ENCODE measurements around the gene EFHD2.

Gene EFHD2

GRCh38 chr1:15439325-15439724 lies 29.6 kb downstream of the EFHD2 start:
- no peak for FAIRE-seq
- TF ChIP-seq POLR2A (IDR thresholded peaks at IDR 0.05; ENCODE audit: low read depth, low read length) (no peak), PAX5 (IDR thresholded peaks at IDR 0.05; ENCODE audit: insufficient read depth, low read length, severe bottlenecking) (no peak), POLR2AphosphoS5 (IDR thresholded peaks at IDR 0.05; ENCODE audit: low read depth, low read length) (no peak), TAF1 (IDR thresholded peaks at IDR 0.05; ENCODE audit: low read depth, low read length) (no peak), POU2F2 (IDR thresholded peaks at IDR 0.05; ENCODE audit: low read depth, low read length) (no peak), SPI1 (IDR thresholded peaks at IDR 0.05; ENCODE audit: low read depth, low read length) (no peak)

GRCh38 chr1:15440357-15440756 lies 30.7 kb downstream of the EFHD2 start:
- TF ChIP-seq TAF1 (IDR thresholded peaks at IDR 0.05; ENCODE audit: low read depth, low read length): no peak
- no peak for TF ChIP-seq POLR2AphosphoS5 (IDR thresholded peaks at IDR 0.05; ENCODE audit: low read depth, low read length)
- TF ChIP-seq POU2F2 (IDR thresholded peaks at IDR 0.05; ENCODE audit: low read depth, low read length): no peak
- TF ChIP-seq POLR2A (IDR thresholded peaks at IDR 0.05; ENCODE audit: low read depth, low read length): no peak
- TF ChIP-seq SPI1 (IDR thresholded peaks at IDR 0.05; ENCODE audit: low read depth, low read length): no peak
- TF ChIP-seq PAX5 (IDR thresholded peaks at IDR 0.05; ENCODE audit: insufficient read depth, low read length, severe bottlenecking): no peak
- DNase-seq (ENCODE audit: insufficient read length, low spot score): no peak
- FAIRE-seq: no peak

More at GRCh38 chr1:15439325-15439724, 29.6 kb downstream of the EFHD2 start:
- DNase-seq (ENCODE audit: insufficient read length, low spot score): no peak

GRCh38 chr1:15441247-15441646 lies 31.6 kb downstream of the EFHD2 start:
- FAIRE-seq (no peak), DNase-seq (ENCODE audit: insufficient read length, low spot score) (no peak)
- no peak for TF ChIP-seq POU2F2 (IDR thresholded peaks at IDR 0.05; ENCODE audit: low read depth, low read length)
- TF ChIP-seq SPI1 (IDR thresholded peaks at IDR 0.05; ENCODE audit: low read depth, low read length): no peak
- TF ChIP-seq PAX5 (IDR thresholded peaks at IDR 0.05; ENCODE audit: insufficient read depth, low read length, severe bottlenecking): no peak

GRCh38 chr1:15442119-15442518 lies 32.4 kb downstream of the EFHD2 start:
- no peak for FAIRE-seq
- TF ChIP-seq PAX5 (IDR thresholded peaks at IDR 0.05; ENCODE audit: insufficient read depth, low read length, severe bottlenecking): no peak
- no peak for TF ChIP-seq POLR2AphosphoS5 (IDR thresholded peaks at IDR 0.05; ENCODE audit: low read depth, low read length)
- no peak for TF ChIP-seq POU2F2 (IDR thresholded peaks at IDR 0.05; ENCODE audit: low read depth, low read length)
- no peak for TF ChIP-seq SPI1 (IDR thresholded peaks at IDR 0.05; ENCODE audit: low read depth, low read length)
- TF ChIP-seq POLR2A (IDR thresholded peaks at IDR 0.05; ENCODE audit: low read depth, low read length): no peak
- TF ChIP-seq TAF1 (IDR thresholded peaks at IDR 0.05; ENCODE audit: low read depth, low read length): no peak
- no peak for DNase-seq (ENCODE audit: insufficient read length, low spot score)

- DNase-seq (ENCODE audit: insufficient read length, low spot score) (no peak), FAIRE-seq (no peak)
- TF ChIP-seq POLR2AphosphoS5 (IDR thresholded peaks at IDR 0.05; ENCODE audit: low read depth, low read length) (no peak), TAF1 (IDR thresholded peaks at IDR 0.05; ENCODE audit: low read depth, low read length) (no peak), POLR2A (IDR thresholded peaks at IDR 0.05; ENCODE audit: low read depth, low read length) (no peak), PAX5 (IDR thresholded peaks at IDR 0.05; ENCODE audit: insufficient read depth, low read length, severe bottlenecking) (no peak), SPI1 (IDR thresholded peaks at IDR 0.05; ENCODE audit: low read depth, low read length) (no peak), POU2F2 (IDR thresholded peaks at IDR 0.05; ENCODE audit: low read depth, low read length) (no peak)
Measured at GRCh38 chr1:15442759-15443158, 33.1 kb downstream of the EFHD2 start.

GRCh38 chr1:15443281-15443680 lies 33.6 kb downstream of the EFHD2 start:
- no peak for FAIRE-seq
- TF ChIP-seq TAF1 (IDR thresholded peaks at IDR 0.05; ENCODE audit: low read depth, low read length): no peak
- TF ChIP-seq POLR2AphosphoS5 (IDR thresholded peaks at IDR 0.05; ENCODE audit: low read depth, low read length): no peak
- TF ChIP-seq POU2F2 (IDR thresholded peaks at IDR 0.05; ENCODE audit: low read depth, low read length): no peak
- no peak for TF ChIP-seq SPI1 (IDR thresholded peaks at IDR 0.05; ENCODE audit: low read depth, low read length)
- TF ChIP-seq POLR2A (IDR thresholded peaks at IDR 0.05; ENCODE audit: low read depth, low read length): no peak
- no peak for TF ChIP-seq PAX5 (IDR thresholded peaks at IDR 0.05; ENCODE audit: insufficient read depth, low read length, severe bottlenecking)
- DNase-seq (ENCODE audit: insufficient read length, low spot score): no peak

GRCh38 chr1:15444468-15445389 lies 35.0 kb downstream of the EFHD2 start:
- FAIRE-seq: no peak
- no peak for TF ChIP-seq SPI1 (IDR thresholded peaks at IDR 0.05; ENCODE audit: low read depth, low read length)
- no peak for TF ChIP-seq TAF1 (IDR thresholded peaks at IDR 0.05; ENCODE audit: low read depth, low read length)
- no peak for TF ChIP-seq POLR2A (IDR thresholded peaks at IDR 0.05; ENCODE audit: low read depth, low read length)
- TF ChIP-seq POU2F2 (IDR thresholded peaks at IDR 0.05; ENCODE audit: low read depth, low read length): no peak
- TF ChIP-seq POLR2AphosphoS5 (IDR thresholded peaks at IDR 0.05; ENCODE audit: low read depth, low read length): no peak
- TF ChIP-seq PAX5 (IDR thresholded peaks at IDR 0.05; ENCODE audit: insufficient read depth, low read length, severe bottlenecking): no peak
- no peak for DNase-seq (ENCODE audit: insufficient read length, low spot score)

- FAIRE-seq: no peak
- TF ChIP-seq PAX5 (IDR thresholded peaks at IDR 0.05; ENCODE audit: insufficient read depth, low read length, severe bottlenecking) (no peak), POLR2A (IDR thresholded peaks at IDR 0.05; ENCODE audit: low read depth, low read length) (no peak), POU2F2 (IDR thresholded peaks at IDR 0.05; ENCODE audit: low read depth, low read length) (no peak), SPI1 (IDR thresholded peaks at IDR 0.05; ENCODE audit: low read depth, low read length) (no peak), TAF1 (IDR thresholded peaks at IDR 0.05; ENCODE audit: low read depth, low read length) (no peak), POLR2AphosphoS5 (IDR thresholded peaks at IDR 0.05; ENCODE audit: low read depth, low read length) (no peak)
- DNase-seq (ENCODE audit: insufficient read length, low spot score): no peak
Measured at GRCh38 chr1:15445390-15446122, 35.9 kb downstream of the EFHD2 start.

GRCh38 chr1:15446212-15446611 lies 36.5 kb downstream of the EFHD2 start:
- FAIRE-seq: no peak
- no peak for TF ChIP-seq PAX5 (IDR thresholded peaks at IDR 0.05; ENCODE audit: insufficient read depth, low read length, severe bottlenecking)
- TF ChIP-seq SPI1 (IDR thresholded peaks at IDR 0.05; ENCODE audit: low read depth, low read length): no peak
- TF ChIP-seq POLR2A (IDR thresholded peaks at IDR 0.05; ENCODE audit: low read depth, low read length): no peak
- TF ChIP-seq POU2F2 (IDR thresholded peaks at IDR 0.05; ENCODE audit: low read depth, low read length): no peak
- no peak for TF ChIP-seq TAF1 (IDR thresholded peaks at IDR 0.05; ENCODE audit: low read depth, low read length)
- TF ChIP-seq POLR2AphosphoS5 (IDR thresholded peaks at IDR 0.05; ENCODE audit: low read depth, low read length): no peak
- no peak for DNase-seq (ENCODE audit: insufficient read length, low spot score)
